ENCODE results near the gene FSTL1. TPM values are rescaled to one million over a fixed set of nuclear protein-coding genes. Genes with fewer than 3 reads are reported as not detected.

FSTL1 gene
- total and polyA plus RNA-seq, 2 donors (not counting 1 experiment from before 2014, with no cell fraction given), result 0.15 TPM; not detected in 1

- ChIA-PET POLR2A (no interaction called here), CTCF (interaction anchor here (1.7 kb wide), 1 partner anchor 10 kb away, joined by 7 read pairs; no protein-coding TSS in a partner anchor)
- Histone ChIP-seq H3K36me3 (replicated peaks in 1 of 2; ENCODE audit: control extremely low read depth in 1 of 2, control insufficient read depth in 1 of 2, extremely low read depth in 1 of 2, insufficient read depth in 2 of 2, low read length in 1 of 2) (no peaks in the 10 kb centered on the region), H3K4me3 (ENCODE audit: control extremely low read depth in 1 of 5, extremely low read depth in 1 of 5, insufficient read depth in 1 of 5, low read depth in 2 of 5, low read length in 4 of 5) (no peak overlapping the region), H4K20me1 (ENCODE audit: control insufficient read depth, insufficient read depth, low read length, poor library complexity, severe bottlenecking) (no peaks in the 10 kb centered on the region), H3K4me1 (ENCODE audit: control insufficient read depth in 2 of 2, insufficient read depth in 2 of 2, low read length in 2 of 2) (no peaks in the 10 kb centered on the region), H3K9ac (ENCODE audit: low read length) (no peak overlapping the region), H2AFZ (ENCODE audit: insufficient read depth, low read depth, low read length, poor library complexity, severe bottlenecking) (no peak overlapping the region), H3K79me2 (ENCODE audit: control insufficient read depth, insufficient read depth, low read length) (no peaks in the 10 kb centered on the region), H3K27ac (ENCODE audit: low read length in 2 of 2) (no peak overlapping the region), H3K9me3 (ENCODE audit: control extremely low read depth in 1 of 3, control insufficient read depth in 2 of 3, insufficient read depth in 1 of 3, low read length in 2 of 3) (no peaks in the 10 kb centered on the region), H3K27me3 (replicated peaks in 1 of 4; ENCODE audit: control extremely low read depth in 1 of 4, control insufficient read depth in 3 of 4, insufficient read depth in 4 of 4, low read length in 3 of 4) (no peaks in the 10 kb centered on the region), H3K4me2 (replicated peaks; ENCODE audit: low read depth, low read length, poor library complexity, severe bottlenecking) (no peak overlapping the region)
- no peak for DNase-seq
- Mint-ChIP-seq H3K4me3 (no peak overlapping the region), H3K9me3 (ENCODE audit: insufficient read depth) (no peaks in the 10 kb centered on the region), H3K27me3 (peaks cover 19% of the 10 kb centered on the region), H3K27ac (no peak overlapping the region), H3K4me1 (no peaks in the 10 kb centered on the region)
- intact Hi-C loops (cut with micrococcal nuclease), result no loop called here
- no peak for TF ChIP-seq CTCF (IDR thresholded peaks at IDR 0.05)
- no peak for TF ChIP-seq EZH2 (IDR thresholded peaks at IDR 0.05; ENCODE audit: borderline replicate concordance, insufficient read depth, low read depth, low read length, poor library complexity, severe bottlenecking)
- ATAC-seq (ENCODE audit: low read depth), result no peak
Measured at GRCh38 chr3:120427201-120427600, 23.6 kb downstream of the FSTL1 start.

GRCh38 chr3:120425572-120426250, 25.1 kb downstream of the FSTL1 start:
- WGBS (ENCODE audit: insufficient coverage), result no CpG with 5 or more reads among the region's 1 CpG
- Histone ChIP-seq H3K9ac (ENCODE audit: low read length) (no peak overlapping the region), H4K20me1 (ENCODE audit: control insufficient read depth, insufficient read depth, low read length, poor library complexity, severe bottlenecking) (no peaks in the 10 kb centered on the region), H3K36me3 (replicated peaks in 1 of 2; ENCODE audit: control extremely low read depth in 1 of 2, control insufficient read depth in 1 of 2, extremely low read depth in 1 of 2, insufficient read depth in 2 of 2, low read length in 1 of 2) (no peaks in the 10 kb centered on the region), H3K4me2 (replicated peaks; ENCODE audit: low read depth, low read length, poor library complexity, severe bottlenecking) (no peak overlapping the region), H2AFZ (ENCODE audit: insufficient read depth, low read depth, low read length, poor library complexity, severe bottlenecking) (no peak overlapping the region), H3K4me1 (ENCODE audit: control insufficient read depth in 2 of 2, insufficient read depth in 2 of 2, low read length in 2 of 2) (no peaks in the 10 kb centered on the region), H3K27me3 (replicated peaks in 1 of 4; ENCODE audit: control extremely low read depth in 1 of 4, control insufficient read depth in 3 of 4, insufficient read depth in 4 of 4, low read length in 3 of 4) (no peaks in the 10 kb centered on the region), H3K27ac (ENCODE audit: low read length in 2 of 2) (no peak overlapping the region), H3K79me2 (ENCODE audit: control insufficient read depth, insufficient read depth, low read length) (no peaks in the 10 kb centered on the region), H3K4me3 (ENCODE audit: control extremely low read depth in 1 of 5, extremely low read depth in 1 of 5, insufficient read depth in 1 of 5, low read depth in 2 of 5, low read length in 4 of 5) (no peak overlapping the region), H3K9me3 (ENCODE audit: control extremely low read depth in 1 of 3, control insufficient read depth in 2 of 3, insufficient read depth in 1 of 3, low read length in 2 of 3) (no peaks in the 10 kb centered on the region)
- Mint-ChIP-seq H3K4me3 (no peak overlapping the region), H3K27ac (no peak overlapping the region), H3K4me1 (no peaks in the 10 kb centered on the region), H3K9me3 (ENCODE audit: insufficient read depth) (no peaks in the 10 kb centered on the region), H3K27me3 (peaks cover 19% of the 10 kb centered on the region)
- ChIA-PET CTCF (interaction anchor here (1.7 kb wide), 1 partner anchor 8 kb away, joined by 7 read pairs; no protein-coding TSS in a partner anchor), POLR2A (no interaction called here)
- TF ChIP-seq CTCF (IDR thresholded peaks at IDR 0.05) (no peak), EZH2 (IDR thresholded peaks at IDR 0.05; ENCODE audit: borderline replicate concordance, insufficient read depth, low read depth, low read length, poor library complexity, severe bottlenecking) (no peak)
- intact Hi-C loops (cut with micrococcal nuclease), result no loop called here
- DNase-seq, result no peak
- no peak for ATAC-seq (ENCODE audit: low read depth)

Measured in B cell (primary cell).